B cell (primary cell): ENCODE measurements around the gene LECT2.

ENCODE experiments used
- CTCF ChIP-seq: fragments of 200-600 bp; IDR thresholded peaks from one replicate; pipeline ENCODE4 v1.8.0; 2022; ENCODE audit warnings: antibody characterized with exemption, mild to moderate bottlenecking
- EZH2 ChIP-seq: IDR thresholded peaks from 2 replicates; pipeline ENCODE4 v1.6.1; 2012; ENCODE audit warnings: borderline replicate concordance, low read depth, mild to moderate bottlenecking, moderate library complexity, low read length; ENCODE audit not compliant: insufficient read depth, poor library complexity, severe bottlenecking

- TF ChIP-seq CTCF (no peak), EZH2 (no peak)
Observed at GRCh38 chr5:135975122-135975521, 20.3 kb upstream of the LECT2 start.
